ENCODE data around the gene ROR2.

DNA sequence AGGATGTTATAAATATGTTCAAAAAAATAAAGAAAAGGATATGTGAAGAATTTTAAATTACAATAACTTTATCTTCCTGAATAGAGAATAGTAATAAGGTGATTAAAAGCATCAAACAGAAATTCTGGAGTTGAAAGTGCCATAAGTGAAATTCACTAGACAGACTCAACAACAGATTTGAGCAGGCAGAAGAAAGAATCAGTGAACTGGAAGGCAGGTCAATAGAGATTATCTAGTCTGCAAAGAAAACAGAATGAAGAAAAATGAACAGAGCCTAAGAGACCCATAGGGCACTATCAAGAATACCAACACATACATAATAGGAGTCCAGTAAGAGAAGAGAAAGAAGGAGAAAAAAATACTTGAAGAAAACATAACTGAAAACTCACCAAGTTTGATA, 162.1 kb downstream of the ROR2 start:
- TF ChIP-seq, protein P1, sequence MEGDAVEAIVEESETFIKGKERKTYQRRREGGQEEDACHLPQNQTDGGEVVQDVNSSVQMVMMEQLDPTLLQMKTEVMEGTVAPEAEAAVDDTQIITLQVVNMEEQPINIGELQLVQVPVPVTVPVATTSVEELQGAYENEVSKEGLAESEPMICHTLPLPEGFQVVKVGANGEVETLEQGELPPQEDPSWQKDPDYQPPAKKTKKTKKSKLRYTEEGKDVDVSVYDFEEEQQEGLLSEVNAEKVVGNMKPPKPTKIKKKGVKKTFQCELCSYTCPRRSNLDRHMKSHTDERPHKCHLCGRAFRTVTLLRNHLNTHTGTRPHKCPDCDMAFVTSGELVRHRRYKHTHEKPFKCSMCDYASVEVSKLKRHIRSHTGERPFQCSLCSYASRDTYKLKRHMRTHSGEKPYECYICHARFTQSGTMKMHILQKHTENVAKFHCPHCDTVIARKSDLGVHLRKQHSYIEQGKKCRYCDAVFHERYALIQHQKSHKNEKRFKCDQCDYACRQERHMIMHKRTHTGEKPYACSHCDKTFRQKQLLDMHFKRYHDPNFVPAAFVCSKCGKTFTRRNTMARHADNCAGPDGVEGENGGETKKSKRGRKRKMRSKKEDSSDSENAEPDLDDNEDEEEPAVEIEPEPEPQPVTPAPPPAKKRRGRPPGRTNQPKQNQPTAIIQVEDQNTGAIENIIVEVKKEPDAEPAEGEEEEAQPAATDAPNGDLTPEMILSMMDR (conservative IDR thresholded peaks at IDR 0.05; ENCODE audit: low read length), result no peak
- no peak for TF ChIP-seq EZH2phosphoT487 (IDR thresholded peaks at IDR 0.05; ENCODE audit: borderline replicate concordance)
